Heart left ventricle (tissue), 16 donors: ENCODE data around the gene TMEM121B. TPM values are rescaled to one million over a fixed set of nuclear protein-coding genes. Genes with fewer than 3 reads are reported as not detected.

Experiments
- ATAC-seq, 4 donors: fragments of 200-7000 bp; cut with Tn5 transposase; one replicate each; pipeline ENCODE4 v1.9.1; 2020 to 2022; ENCODE audit warnings: moderate library complexity in 4 of 4, mild to moderate bottlenecking in 3 of 4, moderate number of reproducible peaks in 1 of 4
- DNase-seq, 5 donors: peaks; one replicate each; pipeline ENCODE4 v3.0.0-alpha.2; 2020
- H3K27ac ChIP-seq, 12 donors: fragments of 200-600 bp; sonication (generic) in 4 of 12; one replicate each; pipeline versions ENCODE4 v1.5.0 to v1.8.0; 2016 to 2022; ENCODE audit warnings: mild to moderate bottlenecking in 2 of 12
- H3K27me3 ChIP-seq, 9 donors: fragments of 200-600 bp; sonication (generic) in 2 of 9; one replicate each; pipeline versions ENCODE4 v1.5.1 to v1.8.0; 2016 to 2022; ENCODE audit warnings: mild to moderate bottlenecking in 3 of 9
- H3K36me3 ChIP-seq, 9 donors: fragments of 200-600 bp; sonication (generic) in 2 of 9; one replicate each; pipeline versions ENCODE4 v1.5.0 to v1.8.0; 2018 to 2022; ENCODE audit warnings: mild to moderate bottlenecking in 2 of 9
- H3K4me1 ChIP-seq, 12 donors: fragments of 200-600 bp; sonication (generic) in 4 of 12; one replicate each; pipeline versions ENCODE4 v1.5.0 to v1.8.0; 2016 to 2022; ENCODE audit warnings: mild to moderate bottlenecking in 3 of 12
- H3K4me3 ChIP-seq, 12 donors: fragments of 200-600 bp; sonication (generic) in 4 of 12; one replicate each; pipeline versions ENCODE4 v1.5.0 to v1.8.0; 2017 to 2022; ENCODE audit warnings: mild to moderate bottlenecking in 9 of 12, moderate library complexity in 4 of 12
- H3K9me3 ChIP-seq, 12 donors: fragments of 200-600 bp; sonication (generic) in 4 of 12; one replicate each; pipeline versions ENCODE4 v1.5.0 to v1.8.0; 2016 to 2022; ENCODE audit warnings: mild to moderate bottlenecking in 1 of 12
- POLR2A ChIP-seq, 2 donors: fragments of 450-650 bp; IDR thresholded peaks; one replicate each; pipeline ENCODE4 v1.6.1; 2017; ENCODE audit warnings: antibody characterized with exemption in 2 of 2, mild to moderate bottlenecking in 2 of 2, moderate library complexity in 2 of 2
- WGBS, 4 donors: extraction: QIAGEN DNeasy Blood & Tissue Kit in 2 of 4; methylation state at CpG; one replicate each; pipeline versions ENCODE4 v1.1.5 to v1.1.7; 2013 to 2018; 5-methylcytosine and 5-hydroxymethylcytosine counted together
- intact Hi-C, 10 donors: fragments of 100-400 bp; cut with DNase I; formaldehyde crosslinking; loops; one replicate each; pipeline versions ENCODE4 v1.11.1 to v1.14.2; 2022
- polyA plus RNA-seq, 2 donors: library from polyadenylated mRNA; stranded (reverse); fragments of 200-250 nt; gene quantifications; one replicate each; pipeline ENCODE4 v1.2.3, GENCODE V29; 2013
- total RNA-seq, 9 donors: library from RNA; depleted of rRNA in 2 of 9; stranded (reverse); fragments of >200 nt in 2 of 9; fragmentation: NEBNext Ultra II Directional in 3 of 9; extraction: Animal tissue kit (Norgen Biotek cat#: 25700) in 3 of 9; gene quantifications; one replicate each; pipeline versions ENCODE4 v1.1.0 to v1.2.4, GENCODE V29; 2016 to 2023
- TF ChIP-seq, protein P1 (sequence below), 12 donors: fragments of 200-600 bp; sonication (generic) in 4 of 12; IDR thresholded peaks; one replicate each; pipeline versions ENCODE4 v1.5.0 to v1.8.0; 2018 to 2022; ENCODE audit warnings: antibody characterized with exemption in 12 of 12, mild to moderate bottlenecking in 5 of 12
- donor health status: ischemic (EF 13 %, LVEDD 7.1; RV severe dilation, severe dysfunction).
- donor health status: healthy with polysubstance abuse.
- donor health status: DM: no; HTN: yes; CAD: no.
- donor health status: DM: no; HTN: no; CAD: no.
- donor health status: ischemic (EF 25% LVEDD 6.9; RV normal size, moderate dysfunction).
- donor health status: ischemic (EF 25% LVEDD 5.7; RV mildly dilated, moderate dysfunction).
- donor health status: healthy.
- donor health status: DM: yes; HTN: yes; CAD: no.
- donor health status: ischemic (EF 35%, LVEDD 5.7; RV mildly dilated, moderate dysfunction).
- donor health status: nonischemic (EF 11% LVEDD 7.7; RV severe dilation, severe dysfunction).
- donor health status: DM: yes; HTN: yes; CAD: no.
- donor health status: PGD.
- donor health status: ischemic (EF 29% LVEDD 5.4; RV normal size, mild dysfunction).
- donor health status: nonischemic (EF 23%, LVEDD 6.1; RV moderate dilation, normal function).

TMEM121B gene
- total and polyA plus RNA-seq, 11 donors: 0.49 to 3.3 (median 1.7) TPM

DNA sequence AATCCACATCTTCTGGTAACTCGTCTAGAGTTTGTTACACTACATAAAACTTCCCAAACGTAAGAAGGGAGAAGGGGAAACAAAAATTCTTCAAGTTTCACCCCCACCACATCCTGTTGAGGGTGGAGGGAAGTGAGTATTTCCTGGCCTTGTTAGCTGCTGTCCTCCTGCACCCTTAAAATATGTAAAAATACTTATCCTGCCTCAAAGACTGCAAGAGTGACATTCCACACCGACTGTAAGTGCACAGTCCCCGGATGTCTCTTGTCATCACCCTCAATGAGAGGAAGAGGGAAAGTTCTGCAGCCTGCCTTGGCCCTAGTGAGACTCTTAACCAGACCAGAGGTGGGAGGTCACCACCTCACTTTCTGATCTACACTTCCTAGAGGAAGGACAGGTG is 3.3 kb downstream of the TMEM121B start:
- 23 to 41% (median 26%) methylated on average over 4 of the region's 4 CpGs for WGBS, 4 donors
- Histone ChIP-seq H3K4me1 (peaks cover 0 to 70% (median 19%) of the 10 kb centered on the region in 12 donors), H3K27ac (peak overlapping the region in 1 of 12 donors; percentile 88), H3K9me3 (no peaks in the 10 kb centered on the region), H3K36me3 (no peaks in the 10 kb centered on the region), H3K4me3 (no peak overlapping the region), H3K27me3 (peaks cover 0 to 13% (median 0%) of the 10 kb centered on the region in 9 donors)
- intact Hi-C loops: loop anchor here in 3 of 10 donors (2.0 to 5.0 kb wide), 2 partner anchors 43 to 54 kb away; no protein-coding TSS in a partner anchor
- ATAC-seq (no peak), DNase-seq (no peak)
- TF ChIP-seq POLR2A (IDR thresholded peaks at IDR 0.05): no peak
- TF ChIP-seq, protein P1, sequence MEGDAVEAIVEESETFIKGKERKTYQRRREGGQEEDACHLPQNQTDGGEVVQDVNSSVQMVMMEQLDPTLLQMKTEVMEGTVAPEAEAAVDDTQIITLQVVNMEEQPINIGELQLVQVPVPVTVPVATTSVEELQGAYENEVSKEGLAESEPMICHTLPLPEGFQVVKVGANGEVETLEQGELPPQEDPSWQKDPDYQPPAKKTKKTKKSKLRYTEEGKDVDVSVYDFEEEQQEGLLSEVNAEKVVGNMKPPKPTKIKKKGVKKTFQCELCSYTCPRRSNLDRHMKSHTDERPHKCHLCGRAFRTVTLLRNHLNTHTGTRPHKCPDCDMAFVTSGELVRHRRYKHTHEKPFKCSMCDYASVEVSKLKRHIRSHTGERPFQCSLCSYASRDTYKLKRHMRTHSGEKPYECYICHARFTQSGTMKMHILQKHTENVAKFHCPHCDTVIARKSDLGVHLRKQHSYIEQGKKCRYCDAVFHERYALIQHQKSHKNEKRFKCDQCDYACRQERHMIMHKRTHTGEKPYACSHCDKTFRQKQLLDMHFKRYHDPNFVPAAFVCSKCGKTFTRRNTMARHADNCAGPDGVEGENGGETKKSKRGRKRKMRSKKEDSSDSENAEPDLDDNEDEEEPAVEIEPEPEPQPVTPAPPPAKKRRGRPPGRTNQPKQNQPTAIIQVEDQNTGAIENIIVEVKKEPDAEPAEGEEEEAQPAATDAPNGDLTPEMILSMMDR (IDR thresholded peaks at IDR 0.05): no peak

DNA sequence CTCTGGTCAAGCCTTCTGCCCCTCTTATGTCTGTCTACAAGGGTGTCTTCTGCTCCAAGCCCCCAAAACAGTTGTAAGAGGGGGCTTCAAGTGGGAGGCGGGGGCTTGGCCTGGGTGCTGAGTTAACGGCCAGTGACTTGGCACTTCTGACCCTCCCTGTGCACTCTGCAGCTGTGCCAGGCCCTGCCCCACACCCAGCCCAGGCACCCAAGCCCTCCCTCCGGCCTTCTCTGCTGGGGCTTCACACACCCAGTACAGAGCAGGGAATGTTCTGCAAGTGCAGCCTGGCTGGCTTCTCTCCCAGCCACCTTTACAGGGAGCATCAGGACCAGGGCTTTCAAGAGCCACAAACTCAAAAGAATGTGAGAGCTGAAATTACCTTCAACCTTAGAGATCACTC is 3.8 kb downstream of the TMEM121B start:
- H3K27ac ChIP-seq: peak overlapping the region in 1 of 12 donors; percentile 88
- WGBS, 4 donors: 39 to 64% (median 50%) methylated on average over 3 of the region's 3 CpGs
- H3K4me1 ChIP-seq: peaks cover 0 to 70% (median 19%) of the 10 kb centered on the region in 12 donors
- H3K27me3 ChIP-seq: peaks cover 0 to 13% (median 0%) of the 10 kb centered on the region in 9 donors
- H3K9me3 ChIP-seq: no peaks in the 10 kb centered on the region
- no peak for DNase-seq
- H3K4me3 ChIP-seq: no peak overlapping the region
- TF ChIP-seq, protein P1 (IDR thresholded peaks at IDR 0.05): no peak
- TF ChIP-seq POLR2A (IDR thresholded peaks at IDR 0.05): no peak
- no peak for ATAC-seq
- no peaks in the 10 kb centered on the region for H3K36me3 ChIP-seq
- intact Hi-C loops: loop anchor here in 2 of 10 donors (5.0 kb wide), 1 partner anchor 55 kb away; no protein-coding TSS in a partner anchor

DNA sequence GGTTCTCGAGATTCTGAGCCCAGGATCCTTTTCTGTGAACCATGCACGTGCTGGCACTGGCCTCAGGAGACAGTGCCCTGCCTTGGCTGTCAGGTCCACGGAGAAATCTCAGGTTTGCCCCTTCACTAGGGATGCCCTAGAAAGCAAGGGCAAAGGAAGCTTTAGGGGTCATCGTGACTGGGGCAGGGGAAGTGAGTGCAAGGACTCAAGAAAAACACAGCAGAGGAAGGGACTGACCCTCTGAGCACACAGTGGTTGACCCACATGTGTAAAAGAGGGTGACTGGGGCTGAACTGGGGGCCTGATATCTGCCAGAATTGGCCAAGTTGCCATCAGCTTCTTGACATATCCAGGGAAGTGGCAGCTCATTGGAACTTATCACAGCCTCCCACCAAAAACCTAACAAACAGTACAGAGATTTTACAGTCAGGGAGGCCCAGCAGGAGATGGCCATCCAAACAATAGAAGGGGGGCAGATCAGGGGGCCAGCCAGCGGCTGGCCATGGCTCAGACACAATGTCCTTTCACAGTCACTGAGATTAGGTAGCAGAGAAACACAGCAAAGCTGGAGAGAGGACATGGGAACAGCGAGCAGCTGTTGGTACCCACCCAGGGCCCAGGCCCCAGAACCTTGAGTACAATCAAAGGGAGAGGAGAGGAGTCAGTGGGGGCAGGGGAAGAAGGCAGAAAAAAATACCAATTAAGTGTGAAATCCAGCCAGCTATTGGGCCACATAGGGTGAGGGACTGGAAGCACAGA is 4.4 kb downstream of the TMEM121B start:
- Histone ChIP-seq H3K27me3 (peaks cover 0 to 8% (median 0%) of the 10 kb centered on the region in 9 donors), H3K27ac (peak overlapping the region in 1 of 12 donors; percentile 88), H3K9me3 (no peaks in the 10 kb centered on the region), H3K36me3 (no peaks in the 10 kb centered on the region), H3K4me1 (peaks cover 0 to 70% (median 16%) of the 10 kb centered on the region in 12 donors), H3K4me3 (no peak overlapping the region)
- 52 to 59% (median 55%) methylated on average over 6 of the region's 6 CpGs for WGBS, 4 donors
- ATAC-seq (peak in 1 of 4 donors; percentile 55), DNase-seq (no peak)
- no peak for TF ChIP-seq POLR2A (IDR thresholded peaks at IDR 0.05)
- TF ChIP-seq, protein P1 (IDR thresholded peaks at IDR 0.05): no peak
- intact Hi-C loops: loop anchor here in 2 of 10 donors (5.0 kb wide), 1 partner anchor 56 kb away; no protein-coding TSS in a partner anchor

DNA sequence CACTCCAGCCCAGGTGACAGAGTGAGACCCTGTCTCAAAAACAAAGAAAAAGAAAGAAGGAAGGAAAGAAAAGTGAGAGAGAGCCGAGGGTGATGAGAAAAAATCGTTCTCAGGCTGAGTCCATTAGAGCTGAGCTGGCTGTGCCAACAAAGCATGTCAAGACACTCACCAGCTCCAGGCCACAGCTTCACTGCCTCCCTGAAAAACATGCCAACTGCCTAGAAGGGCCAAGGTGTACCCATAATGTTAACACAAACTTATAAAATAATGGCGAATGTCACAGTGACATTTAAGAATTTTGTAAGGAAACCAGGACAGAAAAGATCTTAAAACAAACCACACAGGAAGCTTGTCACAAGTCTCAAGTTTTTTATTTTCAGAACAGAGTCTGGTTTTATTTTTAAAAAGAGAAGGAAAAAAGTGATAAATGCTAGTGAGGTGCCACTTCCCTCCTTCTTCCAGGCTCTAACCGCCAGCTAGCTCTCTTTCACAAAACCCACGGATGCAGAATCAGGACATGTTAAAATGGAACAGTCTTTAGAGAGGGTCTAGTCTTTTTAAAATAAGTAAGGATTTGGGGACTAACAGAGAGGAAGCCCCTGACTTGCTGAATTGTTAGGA is 5.1 kb downstream of the TMEM121B start:
- WGBS, 4 donors: 66 to 72% (median 69%) methylated on average over 5 of the region's 5 CpGs
- H3K4me3 ChIP-seq: no peak overlapping the region
- intact Hi-C loops: loop anchor here in 2 of 10 donors (5.0 kb wide), 1 partner anchor 56 kb away; no protein-coding TSS in a partner anchor
- H3K4me1 ChIP-seq: peaks cover 0 to 66% (median 12%) of the 10 kb centered on the region in 12 donors
- no peak for TF ChIP-seq POLR2A (IDR thresholded peaks at IDR 0.05)
- TF ChIP-seq, protein P1 (IDR thresholded peaks at IDR 0.05): no peak
- H3K36me3 ChIP-seq: peaks cover 0 to 5% (median 0%) of the 10 kb centered on the region in 9 donors
- peak overlapping the region in 1 of 12 donors; percentile 88 for H3K27ac ChIP-seq
- peaks cover 0 to 3% (median 0%) of the 10 kb centered on the region in 9 donors for H3K27me3 ChIP-seq
- ATAC-seq: no peak
- no peaks in the 10 kb centered on the region for H3K9me3 ChIP-seq
- DNase-seq: no peak
